Measurements from ENCODE around the gene KCNN2.

KCNN2 gene

GRCh38 chr5:114361724-114362196 is at the start of gene KCNN2:
KCNN2 (plus strand) TSS chr5:114362070; CDS start chr5:114362140, 70 bp downstream.
- peak; percentile 95 for DNase-seq (ENCODE audit: low read depth)

GRCh38 chr5:114312658-114313057 is 49.2 kb upstream of the KCNN2 start:
- DNase-seq (ENCODE audit: low read depth), result peak; percentile 41

- DNase-seq (ENCODE audit: low read depth), result no peak
Measured at GRCh38 chr5:114314061-114314460, 47.8 kb upstream of the KCNN2 start.

- peak; percentile 17 for DNase-seq (ENCODE audit: low read depth)
Measured at GRCh38 chr5:114316167-114316566, 45.7 kb upstream of the KCNN2 start.

- DNase-seq (ENCODE audit: low read depth), result no peak
Measured at GRCh38 chr5:114317751-114318150, 44.1 kb upstream of the KCNN2 start.

GRCh38 chr5:114319236-114319635 is 42.6 kb upstream of the KCNN2 start:
- DNase-seq (ENCODE audit: low read depth), result peak; percentile 7

- DNase-seq (ENCODE audit: low read depth), result peak; percentile 74
Measured at GRCh38 chr5:114319821-114320220, 42.0 kb upstream of the KCNN2 start.

GRCh38 chr5:114324282-114324681 is 37.6 kb upstream of the KCNN2 start:
- DNase-seq (ENCODE audit: low read depth), result peak; percentile 28

- peak; percentile 73 for DNase-seq (ENCODE audit: low read depth)
Measured at GRCh38 chr5:114325541-114325940, 36.3 kb upstream of the KCNN2 start.

- DNase-seq (ENCODE audit: low read depth), result no peak
Measured at GRCh38 chr5:114327474-114327873, 34.4 kb upstream of the KCNN2 start.

- DNase-seq (ENCODE audit: low read depth), result no peak
Measured at GRCh38 chr5:114327987-114328386, 33.9 kb upstream of the KCNN2 start.

- DNase-seq (ENCODE audit: low read depth), result no peak
Measured at GRCh38 chr5:114330916-114331531, 30.8 kb upstream of the KCNN2 start.

- no peak for DNase-seq (ENCODE audit: low read depth)
Measured at GRCh38 chr5:114332493-114332892, 29.4 kb upstream of the KCNN2 start.

GRCh38 chr5:114332925-114333324 is 28.9 kb upstream of the KCNN2 start:
- peak; percentile 14 for DNase-seq (ENCODE audit: low read depth)

GRCh38 chr5:114335391-114335790 is 26.5 kb upstream of the KCNN2 start:
- DNase-seq (ENCODE audit: low read depth), result peak; percentile 88

- no peak for DNase-seq (ENCODE audit: low read depth)
Measured at GRCh38 chr5:114339108-114339507, 22.8 kb upstream of the KCNN2 start.

- DNase-seq (ENCODE audit: low read depth), result no peak
Measured at GRCh38 chr5:114346181-114346580, 15.7 kb upstream of the KCNN2 start.

- DNase-seq (ENCODE audit: low read depth), result no peak
Measured at GRCh38 chr5:114355086-114355830, 6.6 kb upstream of the KCNN2 start.

GRCh38 chr5:114358329-114358728 is 3.5 kb upstream of the KCNN2 start:
- DNase-seq (ENCODE audit: low read depth), result peak; percentile 26

- no peak for DNase-seq (ENCODE audit: low read depth)
Measured at GRCh38 chr5:114360357-114360756, 1.5 kb upstream of the KCNN2 start.

- DNase-seq (ENCODE audit: low read depth), result peak; percentile 60
Measured at GRCh38 chr5:114360816-114361723, 800 bp upstream of the KCNN2 start.

- DNase-seq (ENCODE audit: low read depth), result peak; percentile 59
Measured at GRCh38 chr5:114362197-114362976, 517 bp downstream of the KCNN2 start.

All from EH (cell line).